ENCODE results near the gene CAP2. TPM values are rescaled to one million over a fixed set of nuclear protein-coding genes. Genes with fewer than 3 reads are reported as not detected.

The CAP2 gene
- total RNA-seq, 2 donors from 2014 or later = 69.6 to 79.5 TPM

DNA sequence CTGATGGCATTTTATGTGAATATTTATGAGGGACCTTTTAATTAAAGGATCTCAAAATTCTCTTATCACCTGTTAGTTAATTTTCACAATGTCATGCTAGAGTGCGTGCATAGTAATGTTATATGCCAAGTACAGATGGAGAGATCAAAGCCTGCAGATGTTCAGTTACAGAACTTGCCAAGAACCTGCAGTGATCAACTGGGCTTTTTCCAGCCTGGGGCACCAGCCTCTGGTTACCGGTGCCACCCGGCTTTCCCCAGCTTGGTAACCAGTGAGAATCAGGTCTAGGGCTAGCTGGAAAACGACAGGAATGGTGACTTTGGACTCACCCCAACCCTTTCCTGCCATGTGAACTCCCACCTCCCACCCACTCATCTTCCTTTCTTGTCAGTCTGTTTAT, 91.8 kb downstream of the CAP2 start:
- DNase-seq (no peak), ATAC-seq (no peak)
- intact Hi-C loops (cut with DNase I) = no loop called here

DNA sequence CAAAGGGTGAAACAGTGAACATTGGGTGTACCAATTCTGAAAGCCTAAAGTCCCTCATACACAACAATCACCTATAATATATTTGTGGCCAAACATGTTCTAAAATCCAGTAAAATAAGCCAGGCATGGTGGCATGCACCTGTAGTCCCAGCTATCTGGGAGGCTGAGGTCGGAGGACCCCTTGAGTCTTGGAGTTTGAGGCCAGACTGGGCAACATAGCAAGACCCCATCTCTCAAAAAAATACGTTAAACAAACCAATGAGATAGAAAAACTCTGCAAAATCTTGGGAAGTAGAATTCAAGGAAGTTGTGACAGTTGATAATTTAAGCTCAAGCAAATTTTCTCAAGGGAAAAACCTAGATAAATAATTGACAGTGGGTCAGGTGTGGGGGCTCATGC, 92.6 kb downstream of the CAP2 start:
- ATAC-seq (no peak), DNase-seq (no peak)
- intact Hi-C loops (cut with DNase I) = no loop called here

DNA sequence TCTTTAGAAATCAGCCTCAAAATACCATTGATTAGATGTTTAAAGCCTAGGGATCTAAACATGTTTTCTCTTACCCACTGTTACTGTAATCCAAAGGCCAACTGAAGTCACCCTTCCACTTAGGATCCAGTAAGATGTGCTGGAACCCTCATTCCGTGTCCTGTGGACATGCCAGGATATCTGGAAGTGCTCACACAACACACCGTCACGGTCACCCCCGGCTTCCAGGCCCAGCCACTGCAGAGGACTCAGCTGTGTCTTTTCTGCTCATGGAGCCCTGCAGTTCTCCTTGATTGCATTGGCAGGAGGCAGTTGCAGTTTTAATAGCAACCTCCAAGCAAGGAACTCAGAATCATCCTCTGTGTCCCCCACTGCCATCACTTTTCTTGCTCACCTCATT, 93.3 kb downstream of the CAP2 start:
- DNase-seq (no peak), ATAC-seq (peak; percentile 15 to 39)
- intact Hi-C loops (cut with DNase I) = no loop called here

DNA sequence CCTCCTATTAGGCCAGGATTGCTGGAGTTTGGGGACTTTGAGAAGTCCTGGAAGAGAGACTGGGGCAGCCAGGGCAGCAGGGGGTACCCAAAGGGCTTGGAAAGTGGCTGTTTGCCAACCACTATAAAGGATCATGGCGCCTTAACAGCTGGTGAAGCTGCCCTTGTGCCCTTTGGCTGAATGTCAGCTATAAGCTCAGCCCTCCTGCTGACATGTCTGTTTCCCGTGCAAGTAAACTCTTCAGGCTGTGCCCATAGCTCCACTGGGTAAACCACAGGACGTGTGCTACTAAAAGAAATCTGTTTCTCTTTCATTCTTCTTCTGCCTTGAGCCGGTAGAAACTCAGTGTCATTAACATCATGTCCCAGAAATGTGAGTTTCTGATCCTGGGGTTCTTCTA, 97.3 kb downstream of the CAP2 start:
- intact Hi-C loops (cut with DNase I) = no loop called here
- no peak for DNase-seq
- no peak for ATAC-seq

DNA sequence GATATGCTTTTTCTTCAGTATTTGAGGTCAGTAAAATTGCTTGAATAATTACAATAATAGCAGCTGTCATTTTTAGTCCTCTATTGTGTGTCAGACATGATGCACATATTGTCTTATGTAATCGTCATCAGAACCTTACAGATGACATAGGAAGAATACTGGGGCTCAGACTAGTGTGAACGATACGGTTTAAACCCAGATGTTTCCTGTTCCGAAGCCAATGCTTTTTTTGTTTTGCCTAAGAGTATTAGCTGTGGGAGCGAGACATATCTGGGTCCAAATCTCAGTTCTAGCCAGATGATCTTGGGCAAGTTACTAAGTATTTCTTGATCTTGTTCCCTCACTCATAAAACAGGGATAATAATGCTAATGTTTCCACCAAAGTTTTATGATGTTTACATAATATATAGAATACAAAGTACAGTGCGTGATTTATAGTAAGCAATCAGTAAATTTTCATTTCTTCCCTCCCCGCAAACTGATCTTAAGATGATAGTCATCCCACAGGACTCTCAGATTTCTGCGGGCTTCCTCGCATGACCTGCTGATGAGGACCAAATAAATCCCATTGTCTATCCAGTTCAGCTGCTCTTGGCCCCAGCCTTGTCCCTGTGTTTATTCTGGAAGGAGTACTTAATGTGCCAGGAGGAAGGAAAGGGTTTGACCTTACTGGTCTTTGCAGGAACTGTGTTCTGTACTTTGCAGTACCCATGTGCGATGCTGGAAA, 98.2 kb downstream of the CAP2 start:
- no peak for DNase-seq
- intact Hi-C loops (cut with DNase I) = no loop called here
- ATAC-seq = peak in 1 of 2 donors; percentile 37

DNA sequence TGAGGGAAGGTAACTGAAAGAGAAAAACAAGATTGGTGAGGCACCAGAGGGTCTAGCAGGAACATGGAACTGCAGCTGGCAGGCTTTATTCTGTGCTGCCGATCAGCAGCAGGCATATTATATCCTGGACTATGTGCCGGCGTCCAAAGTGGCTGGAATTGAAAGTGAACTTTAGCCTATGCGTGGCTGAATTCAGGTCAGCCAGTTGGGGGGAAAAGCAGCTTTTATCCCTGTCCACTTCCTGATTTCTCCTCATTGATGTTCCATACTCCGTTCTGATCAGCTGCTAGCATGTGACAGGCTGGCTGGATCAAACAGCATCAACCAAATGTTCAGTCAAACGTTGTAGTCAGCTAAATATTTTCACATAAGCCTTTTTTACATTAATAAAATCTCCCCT, 99.0 kb downstream of the CAP2 start:
- ATAC-seq (no peak), DNase-seq (no peak)
- intact Hi-C loops (cut with DNase I) = no loop called here

DNA sequence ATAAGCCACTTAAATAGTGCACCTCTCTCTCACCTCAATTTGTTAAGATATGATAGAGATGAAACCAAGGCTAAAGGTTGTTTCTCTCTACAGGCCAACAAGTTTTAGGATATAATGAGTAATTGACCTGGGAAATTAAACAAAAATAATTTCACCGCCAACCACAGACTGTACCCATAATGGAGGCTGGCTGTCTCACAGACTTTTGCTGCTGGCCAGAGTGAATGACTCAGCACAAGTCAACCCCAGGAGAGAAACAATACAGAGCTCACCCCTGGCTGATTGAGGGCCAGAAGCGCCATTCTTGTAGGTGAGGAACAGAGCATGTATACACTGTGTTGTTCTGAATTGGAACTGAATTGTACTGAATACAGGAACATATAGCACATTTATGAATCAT, 99.9 kb downstream of the CAP2 start:
- ATAC-seq = peak in 1 of 2 donors; percentile 57
- intact Hi-C loops (cut with DNase I) = no loop called here
- DNase-seq = no peak

DNA sequence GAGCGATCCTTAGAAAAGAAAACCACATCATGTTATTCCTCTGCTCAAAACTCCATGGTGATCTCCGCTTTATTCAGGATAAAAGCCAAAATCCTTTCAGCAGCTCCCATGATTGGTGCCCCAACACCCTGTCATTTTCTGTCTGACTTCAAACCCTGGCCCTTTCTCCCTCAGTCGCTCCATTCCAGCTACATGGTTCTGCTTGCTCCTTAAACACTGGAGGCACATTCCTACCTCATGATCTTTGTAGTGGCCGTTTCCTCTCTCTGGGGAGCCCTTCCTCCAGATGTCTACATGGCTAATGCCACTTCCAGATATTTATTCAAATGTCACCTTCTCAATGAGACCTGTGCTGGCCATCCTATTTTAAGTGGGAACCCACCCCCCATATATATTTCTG, 100.8 kb downstream of the CAP2 start:
- DNase-seq (no peak), ATAC-seq (no peak)
- intact Hi-C loops (cut with DNase I) = no loop called here

DNA sequence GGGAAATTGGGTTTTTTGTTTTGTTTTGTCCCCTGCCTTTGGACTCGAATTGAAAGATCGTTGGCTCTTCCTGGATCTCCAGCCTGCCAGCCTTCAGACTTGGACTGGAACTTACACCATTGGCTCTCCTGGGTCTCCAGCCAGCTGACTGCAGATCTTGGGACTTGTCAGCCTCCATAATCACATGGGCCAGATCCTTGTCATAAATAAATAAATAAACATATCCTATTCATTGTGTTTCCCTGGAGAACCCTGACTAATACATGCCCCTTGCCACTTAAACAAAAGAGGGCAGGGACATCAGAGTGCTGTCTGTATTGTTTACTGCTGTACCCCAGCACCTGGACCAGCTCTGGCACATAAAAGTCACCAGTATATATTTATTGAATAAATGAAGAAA, 101.5 kb downstream of the CAP2 start:
- DNase-seq (no peak), ATAC-seq (no peak)
- intact Hi-C loops (cut with DNase I) = no loop called here

DNA sequence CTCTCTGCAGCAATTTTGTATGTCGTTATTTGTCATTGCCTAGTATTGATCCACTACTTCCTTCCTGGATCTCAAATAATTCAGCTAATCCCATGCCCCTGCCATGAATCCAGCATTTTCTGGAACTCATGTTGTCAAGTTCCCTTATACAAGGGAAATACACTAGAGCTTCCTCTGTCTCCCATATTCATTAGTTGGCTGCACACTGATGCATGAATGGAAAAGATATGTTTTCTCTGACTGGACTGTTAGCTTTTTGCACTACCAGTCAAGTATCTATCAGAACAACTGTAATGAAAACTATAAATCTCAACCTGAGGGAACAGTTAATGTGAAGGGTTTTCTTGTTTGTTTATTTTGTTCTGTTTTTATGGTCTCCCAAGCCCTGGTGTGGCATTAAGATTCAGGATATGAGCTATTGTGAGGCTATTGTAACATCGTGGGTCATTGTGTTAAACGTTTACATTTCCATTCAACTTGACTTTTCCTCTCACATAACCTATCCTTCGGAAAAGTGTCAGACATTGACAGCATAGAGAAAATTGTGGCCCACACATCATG, 104.2 kb downstream of the CAP2 start:
- DNase-seq (no peak), ATAC-seq (no peak)
- intact Hi-C loops (cut with DNase I) = no loop called here

DNA sequence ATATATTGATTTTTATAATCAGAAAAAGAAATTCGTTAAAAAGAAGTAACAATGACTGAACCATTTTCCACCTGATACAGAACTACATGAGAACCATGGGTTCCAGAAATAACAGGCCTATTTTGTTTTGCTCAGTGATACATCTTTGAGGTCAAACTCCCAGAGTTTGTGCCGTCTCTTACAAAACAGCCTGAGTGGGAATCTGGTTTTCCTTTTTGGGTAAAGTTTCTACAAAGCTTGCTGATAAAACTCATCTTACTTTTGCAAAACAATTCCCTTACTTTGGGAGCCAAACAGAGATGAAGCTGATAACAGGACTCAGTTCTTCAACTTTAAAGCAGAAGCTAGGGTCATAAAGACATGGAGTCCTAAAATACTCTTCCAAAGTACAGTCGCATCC, 108.0 kb downstream of the CAP2 start:
- intact Hi-C loops (cut with DNase I) = no loop called here
- DNase-seq (no peak), ATAC-seq (no peak)

DNA sequence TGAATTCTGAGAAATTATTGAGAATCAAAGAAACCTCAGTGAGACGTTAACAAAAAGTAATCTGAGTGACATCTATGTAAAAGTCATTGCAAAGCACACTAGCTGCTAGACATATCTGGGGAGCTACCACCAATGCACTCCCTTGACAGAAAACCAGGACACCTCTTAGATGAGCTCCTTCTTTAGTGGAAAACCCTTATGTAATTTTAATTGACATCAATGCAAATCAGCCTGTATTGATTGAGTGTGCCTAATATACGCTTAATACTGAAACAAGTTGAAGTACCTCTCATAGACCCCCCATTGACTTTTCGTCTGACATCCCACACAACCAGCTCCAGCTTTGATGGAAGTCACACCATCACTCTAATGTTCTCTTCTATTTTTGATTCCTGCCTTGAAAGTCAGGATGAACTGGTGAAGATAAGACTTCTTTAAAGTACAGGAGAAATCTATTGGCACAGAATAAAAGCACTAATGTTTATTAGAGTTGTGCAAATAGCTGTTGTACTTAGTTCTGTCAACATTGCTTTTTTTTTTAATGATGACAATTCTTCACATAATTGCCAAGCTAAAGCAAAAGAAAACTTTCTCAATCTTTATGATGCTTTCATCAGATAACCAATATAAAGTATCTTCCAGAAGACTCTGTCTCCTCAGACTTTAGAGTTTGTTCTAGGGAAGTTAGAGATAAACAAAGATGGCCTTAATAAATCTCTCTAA, 108.7 kb downstream of the CAP2 start:
- intact Hi-C loops (cut with DNase I) = no loop called here
- ATAC-seq = no peak
- no peak for DNase-seq

DNA sequence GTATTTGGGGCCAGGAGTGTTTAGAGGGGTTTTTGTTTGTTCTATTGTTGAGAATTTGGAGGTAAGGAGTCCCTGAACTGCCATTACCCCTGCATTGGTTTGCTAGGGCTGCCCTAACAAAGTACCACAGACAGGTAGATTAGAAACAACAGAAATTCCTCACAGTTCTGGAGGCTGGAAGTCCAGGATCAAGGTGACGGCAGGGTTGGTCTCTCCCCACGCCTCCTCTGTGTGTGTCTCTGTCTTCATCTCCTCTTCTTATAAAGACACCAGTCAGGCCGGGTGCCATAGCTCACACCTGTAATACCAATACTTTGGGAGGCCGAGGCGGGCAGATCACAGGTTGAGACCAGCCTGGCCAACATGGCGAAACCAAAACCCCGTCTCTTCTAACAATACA, 109.7 kb downstream of the CAP2 start:
- DNase-seq (no peak), ATAC-seq (no peak)
- intact Hi-C loops (cut with DNase I) = no loop called here

DNA sequence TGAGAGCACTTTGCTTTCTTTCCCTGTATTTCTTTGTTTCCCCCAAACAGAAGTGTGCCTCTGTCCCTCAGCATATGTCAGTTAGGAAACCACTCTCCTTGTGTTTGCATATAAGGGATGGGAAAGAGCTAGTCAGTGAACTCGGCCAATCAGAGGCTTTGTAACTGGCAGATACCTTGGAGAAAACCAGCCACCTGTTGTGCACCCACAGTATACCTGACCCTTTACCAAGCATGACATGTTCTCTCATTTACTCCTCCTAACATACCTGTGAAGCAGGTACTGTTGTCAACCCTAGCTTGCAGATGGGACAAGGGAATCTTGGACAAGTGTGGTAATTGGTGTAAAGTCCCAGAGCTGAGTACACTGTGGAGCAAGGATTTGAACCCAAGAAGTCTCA, 110.6 kb downstream of the CAP2 start:
- ATAC-seq (no peak), DNase-seq (no peak)
- intact Hi-C loops (cut with DNase I) = no loop called here

DNA sequence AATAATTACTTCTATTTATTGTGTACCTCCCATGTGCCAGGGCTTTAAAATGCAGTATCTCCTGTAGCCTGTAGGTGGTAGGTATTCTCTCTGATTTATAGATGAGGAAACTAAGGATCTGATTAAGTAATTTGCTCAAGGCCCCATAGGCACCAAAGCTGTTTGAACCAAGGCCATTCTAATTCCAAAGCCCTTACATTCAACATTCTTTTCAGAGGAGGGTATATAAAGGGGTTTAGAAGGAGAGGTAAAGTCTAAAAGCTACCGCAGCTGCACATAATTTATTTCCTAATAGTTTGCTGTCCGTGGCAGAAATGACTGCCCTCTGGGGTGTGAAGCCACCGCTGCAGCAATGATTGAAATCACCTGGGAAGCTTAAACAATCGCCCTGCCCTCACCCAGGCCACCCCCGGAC, 111.7 kb downstream of the CAP2 start:
- intact Hi-C loops (cut with DNase I) = no loop called here
- DNase-seq = no peak
- no peak for ATAC-seq

DNA sequence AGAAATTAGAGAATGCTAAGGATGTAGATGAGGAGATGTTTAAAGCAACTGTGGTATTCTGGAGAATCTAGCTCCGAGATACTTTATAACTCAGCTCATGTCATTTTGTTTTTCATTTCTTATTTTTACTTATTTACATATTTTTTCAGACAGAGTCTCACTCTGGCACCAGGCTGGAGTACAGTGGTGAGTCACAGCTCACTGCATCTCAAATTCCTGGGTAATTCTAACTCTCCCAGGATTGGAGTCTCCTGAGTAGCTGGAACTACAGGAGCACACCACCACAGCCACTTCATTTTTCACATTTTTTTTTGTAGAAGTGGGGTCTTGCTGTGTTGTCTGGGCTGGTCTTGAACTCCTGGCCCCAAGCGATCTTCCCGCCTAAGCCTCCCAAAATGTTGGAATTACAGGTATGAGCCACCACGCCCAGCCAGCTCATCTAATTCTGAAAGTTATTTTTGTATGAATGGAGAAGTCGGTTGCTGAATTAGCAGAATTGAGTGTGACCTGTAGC, 112.4 kb downstream of the CAP2 start:
- DNase-seq (no peak), ATAC-seq (peak in 1 of 2 donors; percentile 82)
- intact Hi-C loops (cut with DNase I) = no loop called here

DNA sequence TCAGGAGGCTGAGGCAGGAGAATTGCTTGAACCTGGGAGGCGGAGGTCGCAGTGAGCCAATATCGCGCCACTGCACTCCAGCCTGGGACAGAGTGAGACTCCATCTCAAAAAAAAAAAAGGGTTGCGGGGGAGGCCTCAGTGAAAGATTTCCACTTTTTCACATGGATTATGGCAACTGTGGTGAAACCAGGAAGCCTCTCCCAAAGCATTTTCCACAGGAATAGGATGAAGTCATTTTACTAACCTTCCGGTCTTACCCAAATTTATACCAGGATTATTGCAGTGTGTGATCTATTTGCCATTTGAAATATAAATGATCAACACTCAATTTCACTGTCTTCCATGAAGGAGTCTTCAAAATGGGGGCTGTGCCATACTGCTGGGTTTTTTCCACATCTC, 113.1 kb downstream of the CAP2 start:
- ATAC-seq (no peak), DNase-seq (no peak)
- intact Hi-C loops (cut with DNase I) = no loop called here

DNA sequence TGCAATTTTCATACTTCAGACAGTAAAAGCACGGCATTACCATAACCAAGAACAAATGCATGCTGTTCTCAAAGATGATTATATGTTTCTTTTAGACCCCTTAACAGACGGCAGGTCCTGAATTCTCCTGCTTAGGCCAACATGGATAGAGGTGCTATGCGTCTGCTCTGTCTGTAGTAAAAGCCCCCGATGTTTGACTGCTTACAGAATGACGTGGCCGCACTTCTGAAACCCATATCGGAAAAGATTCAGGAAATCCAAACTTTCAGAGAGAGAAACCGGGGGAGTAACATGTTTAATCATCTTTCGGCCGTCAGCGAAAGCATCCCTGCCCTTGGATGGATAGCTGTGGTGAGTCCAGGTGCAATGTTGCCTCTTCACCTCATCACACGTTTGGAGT, 113.6 kb downstream of the CAP2 start:
- ATAC-seq (peak in 1 of 2 donors; percentile 71), DNase-seq (no peak)

DNA sequence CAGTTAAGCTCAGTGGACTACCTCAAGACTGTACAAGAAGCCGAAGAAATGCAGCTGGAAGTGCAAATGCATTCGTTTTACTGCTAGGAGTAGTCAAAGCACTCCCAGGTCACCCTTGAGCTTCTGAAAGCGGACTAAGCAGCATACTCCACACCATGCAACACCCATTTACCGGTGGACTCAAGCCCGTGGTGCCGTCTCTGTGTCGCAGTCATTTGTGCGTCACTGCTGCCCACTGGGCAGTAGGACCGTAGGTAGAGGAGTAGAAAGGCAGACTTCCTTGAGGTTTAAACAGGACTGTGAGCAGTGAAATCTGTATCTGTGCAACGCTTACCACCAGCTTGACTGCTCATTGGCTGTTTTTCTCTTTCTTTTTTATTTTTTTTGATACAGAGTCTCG, 117.7 kb downstream of the CAP2 start:
- ATAC-seq = no peak
- intact Hi-C loops (cut with DNase I) = no loop called here
- no peak for DNase-seq

More for the DNA sequence above, 113.6 kb downstream of the CAP2 start:
- intact Hi-C loops (cut with DNase I) = no loop called here

DNA sequence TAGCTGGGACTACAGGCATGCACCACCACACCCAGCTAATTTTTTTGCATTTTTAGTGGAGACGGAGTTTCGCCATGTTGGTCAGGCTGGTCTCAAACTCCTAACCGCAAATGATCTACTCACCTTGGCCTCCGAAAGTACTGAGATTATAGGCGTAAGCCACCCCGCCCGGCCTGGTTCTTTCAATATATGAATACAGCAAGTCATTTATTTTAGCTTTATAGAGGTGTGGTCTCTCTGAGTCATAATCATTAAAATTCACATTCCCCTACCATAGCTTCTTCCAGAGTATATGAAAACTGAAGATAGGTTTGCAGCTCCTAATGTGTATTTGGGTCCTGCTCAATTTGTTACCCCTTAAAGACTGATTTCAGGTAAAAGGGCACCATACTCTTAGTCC, 118.2 kb downstream of the CAP2 start:
- ATAC-seq = no peak
- intact Hi-C loops (cut with DNase I) = no loop called here
- DNase-seq = no peak

DNA sequence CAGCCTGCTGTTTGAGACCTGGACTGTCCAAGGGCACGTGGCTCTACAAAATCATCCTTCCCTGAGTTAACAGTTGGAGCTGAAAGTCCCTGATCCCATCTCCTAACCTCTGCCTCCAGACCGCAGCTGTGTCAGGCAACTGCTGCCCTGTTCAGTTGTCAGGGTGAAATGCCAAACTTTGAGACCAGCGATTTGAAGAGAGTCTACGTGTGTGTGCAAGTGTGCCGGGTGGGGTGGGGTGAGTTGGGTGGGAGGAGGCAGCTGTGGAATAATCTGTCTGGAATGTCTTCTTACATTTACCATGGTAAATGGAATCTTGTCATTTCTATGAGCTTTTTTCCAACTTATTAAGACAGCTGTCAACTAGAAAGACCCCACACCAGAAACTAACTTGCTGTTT, 125.7 kb downstream of the CAP2 start:
- intact Hi-C loops (cut with DNase I) = no loop called here
- no peak for DNase-seq
- peak in 1 of 2 donors; percentile 60 for ATAC-seq

All from left cardiac atrium (tissue), 4 donors.